GM18498 (cell line): ENCODE results near the gene USP9X.
"Not testable (repeated sequence)": the region's sequence is repeated elsewhere in the genome, so short reads cannot be mapped to it uniquely, and the experiment has no call there.

Experiments
- ATAC-seq: cut with Tn5 transposase; IDR thresholded peaks from one replicate; pipeline ENCODE4 v1.9.1; 2021; ENCODE audit warnings: mild to moderate bottlenecking, moderate library complexity; ENCODE audit not compliant: unreplicated experiment

Gene USP9X

DNA sequence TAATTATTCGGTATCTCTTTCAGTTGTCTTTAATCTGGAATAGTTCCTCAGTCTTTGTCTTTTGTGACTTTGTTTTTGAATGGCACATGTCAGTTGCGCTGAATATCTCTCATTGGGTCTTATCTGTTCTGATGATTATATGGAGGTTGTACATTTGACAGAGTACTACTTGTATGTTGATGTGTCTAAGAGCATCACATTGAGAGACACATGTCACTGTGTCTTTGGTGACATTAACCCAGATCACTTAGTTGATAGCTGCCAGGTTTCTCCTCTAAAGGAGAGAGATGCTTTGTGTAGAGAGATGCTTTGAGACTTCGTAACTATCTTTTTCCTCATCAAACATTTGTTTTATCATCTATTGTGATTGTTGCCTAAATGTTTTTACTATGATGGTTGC is 92.1 kb downstream of the USP9X start:
- ATAC-seq, result no peak

DNA sequence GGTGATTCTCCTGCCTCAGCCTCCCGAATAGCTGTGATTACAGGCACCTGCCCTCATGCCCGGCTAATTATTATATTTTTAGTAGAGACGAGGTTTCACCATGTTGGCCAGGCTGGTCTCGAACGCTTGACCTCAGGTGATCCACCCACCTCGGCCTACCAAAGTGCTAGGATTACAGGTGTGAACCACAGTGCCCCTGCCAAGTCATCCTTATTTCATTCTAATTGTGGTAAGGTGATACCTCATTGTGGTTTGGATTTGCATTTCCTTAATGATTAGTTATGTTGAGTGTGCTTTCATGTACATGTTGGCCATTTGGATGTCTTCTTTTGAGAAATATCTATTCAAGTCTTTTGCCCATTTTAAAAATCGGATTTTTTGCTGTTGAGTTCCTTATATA is 93.0 kb downstream of the USP9X start:
- ATAC-seq, result peak; percentile 49

DNA sequence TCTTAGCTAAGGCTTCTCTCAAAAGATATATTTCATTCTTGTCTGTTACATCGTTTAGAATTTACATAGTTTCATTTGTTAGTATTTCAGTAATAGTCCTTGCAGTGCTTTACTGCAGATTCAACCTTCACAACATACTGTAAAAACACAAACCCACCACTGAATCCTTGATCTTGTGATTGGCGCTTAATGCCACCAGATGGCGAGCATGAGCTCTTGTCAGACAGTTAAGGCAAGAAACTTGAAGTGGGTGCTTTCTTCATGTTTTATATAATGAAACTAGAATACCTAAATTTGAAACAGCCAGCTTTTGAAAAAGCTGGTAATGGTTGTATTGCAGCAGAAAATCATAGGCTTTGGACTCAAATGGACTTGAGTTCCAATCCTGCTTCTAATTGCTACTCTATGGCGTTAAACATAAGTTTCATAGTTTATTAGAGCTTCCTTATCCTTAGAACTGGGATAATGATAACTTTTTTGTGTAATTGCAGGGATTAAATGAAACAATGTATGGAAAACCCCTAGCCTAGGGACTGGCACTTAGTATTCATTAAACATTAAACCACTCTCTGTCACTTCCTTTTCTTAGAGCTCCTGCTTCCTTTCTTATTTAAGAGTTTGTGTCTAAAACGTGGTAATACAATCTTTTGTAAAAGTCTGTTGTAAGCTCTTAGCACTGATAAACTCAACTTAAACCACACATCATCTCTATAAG is 95.1 kb downstream of the USP9X start:
- ATAC-seq, result peak; percentile 60

DNA sequence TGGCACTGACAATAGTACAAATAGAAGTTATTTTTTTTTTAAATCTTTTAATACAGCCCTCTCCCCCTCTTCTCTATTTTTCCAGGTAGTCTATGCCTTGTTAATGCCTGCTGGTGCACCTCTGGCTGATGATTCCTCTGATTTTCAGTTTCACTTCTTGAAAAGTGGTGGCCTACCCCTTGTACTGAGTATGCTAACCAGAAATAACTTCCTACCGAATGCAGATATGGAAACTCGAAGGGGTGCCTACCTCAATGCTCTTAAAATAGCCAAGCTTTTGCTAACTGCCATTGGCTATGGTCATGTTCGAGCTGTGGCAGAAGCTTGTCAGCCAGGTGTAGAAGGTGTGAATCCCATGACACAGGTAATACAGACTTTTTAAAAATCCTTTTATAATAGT is 99.1 kb downstream of the USP9X start:
- peak; percentile 68 for ATAC-seq

DNA sequence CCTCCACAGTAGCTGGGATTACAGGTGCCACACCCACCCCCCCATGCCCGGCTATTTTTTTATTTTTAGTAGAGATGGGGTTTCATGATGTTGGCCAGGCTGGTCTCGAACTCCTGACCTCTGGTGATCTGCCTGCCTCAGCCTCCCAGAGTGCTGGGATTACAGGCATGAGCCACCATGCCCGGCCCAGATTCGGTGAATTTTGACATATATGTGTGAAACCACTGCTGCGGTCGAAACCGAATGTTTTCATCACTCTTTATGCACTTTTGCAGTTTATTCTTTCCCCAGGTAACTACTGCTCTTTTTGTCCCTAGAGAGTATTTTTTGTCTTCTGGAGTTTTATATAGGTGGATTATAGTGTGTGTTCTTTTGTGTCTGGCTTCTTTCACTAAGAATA is 101.7 kb downstream of the USP9X start:
- not testable (repeated sequence) for ATAC-seq

DNA sequence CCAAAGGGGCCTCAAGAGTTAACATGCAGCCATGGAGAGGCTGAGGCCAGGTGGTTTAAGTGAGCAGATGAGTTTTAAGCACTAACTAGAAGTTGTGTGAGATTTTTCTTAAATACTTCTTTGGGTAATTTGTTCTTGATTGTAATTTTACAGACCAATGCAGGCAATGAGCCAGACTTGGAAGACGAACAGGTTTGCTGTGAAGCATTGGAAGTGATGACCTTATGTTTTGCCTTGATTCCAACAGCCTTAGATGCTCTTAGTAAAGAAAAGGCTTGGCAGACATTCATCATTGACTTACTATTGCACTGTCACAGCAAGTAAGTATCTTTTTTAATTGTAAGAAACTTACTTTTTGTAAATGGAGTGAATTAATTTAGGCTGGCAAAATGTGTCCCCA is 103.9 kb downstream of the USP9X start:
- no peak for ATAC-seq

DNA sequence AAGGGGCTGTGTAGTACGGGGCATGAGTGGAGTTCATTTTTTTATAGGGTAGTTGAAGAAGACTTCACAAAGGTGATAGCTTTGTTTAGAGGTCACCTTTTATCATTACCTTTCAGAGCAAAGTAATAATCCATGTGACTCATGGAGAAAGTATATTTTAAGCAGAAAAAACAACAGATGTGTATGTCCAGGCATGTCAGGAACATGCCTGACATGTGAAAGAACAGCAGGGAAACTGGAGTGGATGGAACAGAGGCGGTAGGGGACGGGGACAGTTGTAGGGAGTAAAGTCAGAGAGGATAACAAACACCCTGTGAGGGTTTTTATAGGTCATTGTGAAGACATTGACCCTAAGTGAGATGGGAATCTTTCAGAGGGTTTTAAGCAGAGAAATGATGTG is 107.6 kb downstream of the USP9X start:
- ATAC-seq, result no peak

DNA sequence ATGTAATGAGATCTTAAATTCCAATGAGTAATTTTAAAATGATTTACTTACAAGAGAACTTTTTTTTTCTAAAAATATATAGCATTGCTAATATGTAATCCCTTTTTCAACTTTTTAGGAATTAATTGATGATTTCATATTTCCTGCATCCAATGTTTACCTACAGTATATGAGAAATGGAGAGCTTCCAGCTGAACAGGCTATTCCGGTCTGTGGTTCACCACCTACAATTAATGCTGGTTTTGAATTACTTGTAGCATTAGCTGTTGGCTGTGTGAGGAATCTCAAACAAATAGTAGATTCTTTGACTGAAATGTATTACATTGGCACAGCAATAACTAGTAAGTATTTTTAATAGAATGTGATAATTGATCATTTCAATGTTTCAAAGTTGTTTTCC is 113.2 kb downstream of the USP9X start:
- ATAC-seq, result no peak

DNA sequence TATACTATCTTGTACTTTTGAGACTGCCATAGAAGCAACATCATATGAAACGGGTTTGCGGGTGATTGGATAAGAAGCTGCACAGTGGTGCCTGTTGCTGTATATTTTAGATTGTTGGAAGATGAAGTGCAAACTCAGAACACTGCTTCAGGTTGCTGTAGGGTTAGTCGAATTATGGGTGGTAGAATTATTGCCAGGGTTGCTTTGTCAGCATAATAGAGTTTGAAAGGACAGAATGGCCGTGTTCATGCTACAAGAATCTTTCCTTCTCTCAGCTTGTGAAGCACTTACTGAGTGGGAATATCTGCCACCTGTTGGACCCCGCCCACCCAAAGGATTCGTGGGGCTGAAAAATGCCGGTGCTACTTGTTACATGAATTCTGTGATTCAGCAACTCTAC is 115.5 kb downstream of the USP9X start:
- no peak for ATAC-seq

DNA sequence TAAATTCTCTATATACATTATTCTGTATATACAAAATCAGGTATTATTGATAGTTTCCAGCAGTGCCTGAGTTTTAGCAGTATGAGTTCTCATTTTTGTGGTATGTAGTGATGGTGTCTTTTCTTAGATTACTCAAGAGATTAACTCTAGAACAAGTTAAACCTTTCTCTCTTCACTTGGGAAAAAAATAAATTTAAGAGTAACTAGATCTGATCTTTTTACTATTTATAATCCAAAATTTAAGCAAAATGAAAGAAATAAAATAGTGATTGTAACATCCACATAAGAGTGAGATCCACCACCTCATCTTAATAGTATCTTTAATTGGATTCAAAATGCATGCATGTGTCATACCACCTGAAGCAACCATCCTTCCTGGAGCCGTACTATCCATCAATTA is 124.6 kb downstream of the USP9X start:
- ATAC-seq, result no peak

DNA sequence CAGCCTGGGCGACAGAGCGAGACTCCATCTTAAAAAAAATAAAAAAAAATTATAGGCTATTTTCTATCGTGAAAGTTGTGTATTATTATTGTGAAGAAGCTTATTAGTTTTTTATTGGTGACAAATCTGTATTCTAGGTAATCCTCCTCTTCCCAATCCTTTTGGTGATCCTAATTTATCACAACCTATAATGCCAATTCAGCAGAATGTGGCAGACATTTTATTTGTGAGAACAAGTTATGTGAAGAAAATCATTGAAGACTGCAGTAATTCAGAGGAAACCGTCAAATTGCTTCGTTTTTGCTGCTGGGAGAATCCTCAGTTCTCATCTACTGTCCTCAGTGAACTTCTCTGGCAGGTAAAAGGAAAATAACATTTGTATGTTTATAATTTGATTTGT is 139.4 kb downstream of the USP9X start:
- ATAC-seq, result no peak

DNA sequence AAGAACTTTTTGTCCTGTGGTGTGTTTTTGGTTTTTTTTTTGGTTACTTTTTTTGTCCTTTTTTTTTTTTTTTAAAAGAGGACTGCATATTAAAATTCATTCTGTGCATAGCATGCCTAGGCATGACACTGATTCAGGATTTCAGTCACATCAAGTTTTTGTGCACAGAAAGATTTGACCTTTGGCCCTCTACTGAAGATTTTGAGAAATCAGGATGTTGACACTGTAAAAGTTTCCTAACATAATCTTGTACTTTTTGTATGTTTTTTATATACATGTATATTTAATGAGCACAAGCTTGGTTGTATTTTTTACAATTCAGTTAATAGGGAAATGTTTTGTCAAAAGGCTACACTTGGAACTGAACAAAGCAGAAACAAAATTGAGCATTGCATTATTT is 148.7 kb downstream of the USP9X start:
- no peak for ATAC-seq

DNA sequence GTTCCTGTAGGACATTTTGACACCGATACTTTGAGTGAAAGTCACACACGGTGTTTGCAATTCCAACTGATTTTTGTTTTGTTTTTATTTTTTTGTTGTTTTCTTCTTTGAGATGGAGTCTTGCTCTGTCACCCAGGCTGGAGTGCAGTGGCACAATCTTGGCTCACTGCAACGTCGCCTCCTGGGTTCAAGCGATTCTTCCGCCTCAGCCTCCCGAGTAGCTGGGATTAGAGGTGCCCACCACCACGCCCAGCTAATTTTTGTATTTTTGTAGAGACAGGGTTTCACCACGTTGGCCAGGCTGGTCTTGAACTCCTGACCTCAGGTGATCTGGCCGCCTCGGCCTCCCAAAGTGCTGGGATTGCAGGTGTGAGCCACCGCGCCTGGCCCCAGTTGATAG is 149.2 kb downstream of the USP9X start:
- ATAC-seq, result not testable (repeated sequence)

DNA sequence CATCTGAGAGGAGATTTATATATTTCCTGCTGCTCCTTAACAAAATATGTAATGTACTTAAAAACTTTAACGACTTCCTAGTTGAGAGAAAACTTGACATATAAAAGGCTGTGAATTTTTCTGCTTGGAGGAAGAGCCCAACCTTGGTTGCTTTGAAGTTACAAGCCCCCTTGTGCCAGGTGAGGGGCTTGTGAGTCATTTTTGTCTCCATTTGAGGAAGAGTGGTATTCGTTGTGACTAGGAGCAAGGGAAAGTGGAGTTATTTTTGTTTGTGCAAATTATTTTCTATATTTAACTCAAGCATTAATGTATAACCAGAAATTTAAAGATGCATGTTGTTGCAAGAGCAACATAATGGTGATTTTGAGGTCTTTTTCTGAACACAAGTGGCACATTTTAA is 149.7 kb downstream of the USP9X start:
- no peak for ATAC-seq

DNA sequence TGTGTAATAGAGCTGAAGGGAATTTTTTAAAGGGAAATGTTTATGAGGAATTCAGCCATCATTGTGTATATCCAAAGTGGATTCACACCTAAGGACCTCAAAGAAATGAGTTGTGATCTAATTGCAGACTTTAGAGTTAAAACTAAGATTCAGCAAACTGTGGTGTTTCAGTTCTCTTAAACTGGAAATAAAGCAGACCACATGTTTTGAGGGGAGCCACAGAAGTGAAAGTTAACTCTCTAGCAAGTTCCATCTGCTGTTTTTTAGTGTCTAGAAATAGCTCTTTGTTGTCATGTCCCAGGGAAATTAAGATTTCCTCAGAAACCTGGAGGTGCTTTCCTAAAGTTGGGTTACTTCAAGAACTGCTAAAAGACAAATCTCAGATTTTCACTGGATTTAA is 151.4 kb downstream of the USP9X start:
- peak; percentile 65 for ATAC-seq

DNA sequence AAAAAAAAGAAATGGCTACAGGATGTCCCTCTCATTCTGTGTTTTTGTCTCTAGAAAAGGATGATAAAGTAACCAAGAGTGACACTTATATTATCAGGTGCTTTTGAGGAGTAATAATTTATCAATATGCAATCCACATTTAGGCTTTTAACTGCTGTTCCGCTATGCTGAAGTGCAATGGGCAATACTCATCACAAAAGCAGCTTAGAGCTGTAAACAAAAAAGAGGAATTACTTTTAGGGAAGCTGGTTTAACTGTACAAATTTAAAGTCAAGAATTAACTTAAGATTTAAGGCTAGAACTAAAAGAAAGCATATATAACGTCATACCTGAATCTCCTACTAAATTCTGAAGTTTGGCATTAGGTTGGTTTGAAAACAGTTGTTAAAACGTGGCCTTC is 155.3 kb downstream of the USP9X start:
- no peak for ATAC-seq

DNA sequence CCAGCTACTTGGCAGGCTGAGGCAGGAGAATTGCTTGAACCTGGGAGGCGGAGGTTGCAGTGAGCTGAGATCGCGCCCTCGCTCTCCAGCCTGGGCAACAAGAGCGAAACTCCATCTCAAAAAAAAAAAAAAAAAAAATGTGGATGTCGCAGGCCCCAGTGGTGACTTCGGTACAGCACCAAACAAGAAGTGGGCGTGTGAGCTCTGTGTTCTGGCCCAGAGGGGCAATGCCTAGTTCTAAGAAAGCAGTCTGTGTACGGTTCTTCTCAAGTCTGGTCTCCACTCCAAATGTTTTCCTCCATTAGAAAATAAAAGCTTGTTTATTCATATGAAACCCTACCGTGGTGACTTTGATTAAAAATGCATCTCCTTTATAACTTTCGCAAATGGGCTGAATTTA is 156.7 kb downstream of the USP9X start:
- no peak for ATAC-seq

DNA sequence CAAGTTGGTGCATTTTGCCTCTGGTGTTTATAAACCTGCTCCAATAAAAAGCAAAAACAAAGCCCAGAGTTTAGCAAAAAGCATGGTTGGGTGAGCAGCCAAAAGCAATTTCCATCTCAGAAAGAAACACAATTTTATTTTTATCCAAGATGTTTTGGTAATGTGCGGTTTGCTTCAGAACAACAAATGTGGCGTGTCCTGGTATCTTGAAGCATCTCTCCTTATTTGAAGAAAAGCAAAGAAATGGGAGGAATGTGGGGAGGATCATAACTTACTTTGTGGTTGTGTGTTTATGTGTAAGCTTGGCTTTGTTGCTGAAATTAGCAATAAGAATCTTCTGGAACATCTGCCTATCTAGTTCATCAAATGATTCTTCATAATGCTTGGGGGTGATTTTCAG is 160.4 kb downstream of the USP9X start:
- ATAC-seq, result no peak

DNA sequence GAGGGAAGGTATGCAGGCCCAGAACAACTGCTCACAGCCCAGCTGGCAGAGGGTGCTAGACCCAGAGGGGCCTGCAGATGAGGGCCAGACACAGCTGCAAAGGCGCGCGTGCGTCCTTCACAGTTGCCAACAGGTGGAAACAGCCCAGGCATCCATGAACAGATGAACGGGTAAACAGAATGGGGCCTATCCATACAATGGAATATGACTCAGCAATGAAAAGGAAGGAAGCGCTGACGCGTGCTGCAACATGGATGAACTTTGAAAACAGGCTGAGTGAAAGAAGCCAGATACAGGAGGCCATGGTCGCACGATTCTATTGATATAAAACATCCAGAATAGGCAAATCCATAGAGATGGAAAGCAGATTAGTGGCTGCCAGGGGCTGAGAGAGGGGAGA is 165.6 kb downstream of the USP9X start:
- ATAC-seq, result no peak

DNA sequence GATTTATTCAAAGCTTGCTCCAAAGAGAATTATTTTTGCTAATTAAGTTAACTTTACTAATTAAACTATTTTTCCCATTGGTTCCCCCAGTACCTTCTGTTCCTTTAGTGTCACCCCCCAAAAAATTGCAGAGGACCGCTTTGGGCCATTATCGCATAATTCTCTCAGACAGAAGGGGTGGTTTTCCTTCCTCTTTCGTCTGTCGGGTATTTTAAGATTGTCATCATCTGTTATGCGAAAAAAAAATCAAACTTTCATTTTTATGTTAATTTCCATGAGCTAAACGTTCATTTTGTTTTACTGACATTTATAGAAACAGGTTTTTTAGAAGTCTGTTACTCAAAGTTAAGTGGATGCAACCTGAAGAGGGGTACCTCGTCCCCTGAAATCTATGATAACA is 172.6 kb downstream of the USP9X start:
- no peak for ATAC-seq

DNA sequence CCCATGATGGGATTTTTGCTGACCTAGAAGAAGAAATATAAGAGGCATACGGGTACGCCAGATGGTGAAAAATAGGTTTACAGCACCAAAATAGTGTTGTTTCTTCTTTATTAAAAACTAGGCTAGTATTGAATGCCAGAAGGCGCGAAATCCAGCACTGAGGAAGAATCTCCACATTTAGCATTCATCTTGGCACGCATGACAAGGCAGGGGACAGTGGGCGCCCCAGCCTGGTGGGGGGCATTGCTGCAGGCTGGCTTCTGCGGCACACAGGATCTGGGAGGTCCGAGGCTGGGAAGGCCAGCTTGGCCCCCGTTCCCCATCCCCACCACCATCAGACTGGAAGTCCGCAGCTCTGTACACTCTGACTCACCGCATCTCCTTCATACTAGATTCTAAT is 173.0 kb downstream of the USP9X start:
- no peak for ATAC-seq

DNA sequence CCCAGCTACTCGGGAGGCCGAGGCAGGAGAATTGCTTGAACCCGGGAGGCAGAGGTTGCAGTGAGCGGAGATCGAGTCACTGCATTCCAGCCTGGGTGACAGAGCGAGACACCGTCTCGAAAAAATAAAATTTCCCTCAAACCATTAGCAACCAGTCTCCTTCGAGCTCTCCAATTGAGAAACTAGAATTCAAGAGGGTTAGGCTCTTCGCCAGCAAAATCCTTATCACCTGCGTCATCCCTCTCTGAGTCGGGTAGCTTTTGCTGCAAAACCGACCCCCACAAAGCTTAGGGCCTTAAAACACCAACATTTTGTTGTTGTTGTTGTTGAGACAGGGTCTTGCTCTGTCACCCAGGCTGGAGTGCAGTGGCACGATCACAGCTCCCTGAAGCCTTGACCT is 173.6 kb downstream of the USP9X start:
- no peak for ATAC-seq

DNA sequence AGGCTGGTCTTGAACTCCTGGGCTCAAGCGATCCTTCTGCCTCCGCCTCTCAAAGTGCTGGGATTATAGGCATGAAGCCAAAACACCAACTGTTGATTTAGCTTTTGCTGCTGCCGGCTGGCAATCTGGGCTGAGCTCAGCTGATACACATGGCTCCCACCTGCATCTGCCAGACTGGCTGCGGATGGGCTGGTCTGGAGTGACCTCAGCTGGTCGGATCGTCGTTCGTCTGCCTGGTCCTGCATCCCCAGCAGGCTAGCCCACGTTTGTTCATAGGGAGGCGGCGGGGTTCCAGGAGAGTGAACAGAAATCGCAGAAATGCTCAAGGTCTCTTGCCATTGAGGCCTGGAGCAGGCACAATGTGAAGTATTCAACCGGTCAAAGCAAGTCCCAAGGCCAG is 174.3 kb downstream of the USP9X start:
- ATAC-seq, result no peak
